HCT116 (cell line): ENCODE results near the gene SMARCB1. TPM values are rescaled to one million over a fixed set of nuclear protein-coding genes. Genes with fewer than 3 reads are reported as not detected.

Experiments used
- ATAC-seq: fragments of 200-7000 bp; cut with Tn5 transposase; 2 replicates; pipeline ENCODE4 v1.9.1; 2020; ENCODE audit warnings: mild to moderate bottlenecking, moderate library complexity
- BruUV-seq: library from RNA; stranded (reverse); fragments of 400-500 nt; replicated peaks from 2 replicates; lab custom pipeline; 2021; lab: Mats Ljungman, UMichigan
- CTCF ChIA-PET: fragments of 300-600 bp; sonication (Branson Sonifier 250); formaldehyde crosslinking; loops from one replicate; lab custom pipeline; 2021; ENCODE audit warnings: antibody characterized with exemption; lab: Charles Lee
- POLR2A ChIA-PET: fragments of 300-600, 350-600 bp; sonication (Branson Sonifier 250); formaldehyde crosslinking; loops from one replicate; lab custom pipeline; 2021; ENCODE audit warnings: antibody characterized with exemption; lab: Charles Lee
- RAD21 ChIA-PET, 2 experiments: fragments of 300-600 bp; sonication (Branson Sonifier 250); formaldehyde crosslinking; loops; one replicate each; lab custom pipeline; 2023; ENCODE audit warnings: low total read pairs in 2 of 2; ENCODE audit not compliant: uncharacterized antibody in 2 of 2, unreplicated experiment in 2 of 2, low non-redundant PET in 1 of 2; lab: Charles Lee
- DNase-seq: peaks from one replicate; pipeline ENCODE4 v3.0.0-alpha.2; 2010; ENCODE audit warnings: low read depth, low spot score
- H2AFZ ChIP-seq: fragments of 200-600 bp; shearing (Covaris generic), sonication (generic); 2 replicates; pipeline ENCODE4 v1.6.1; 2017; ENCODE audit warnings: low read depth, mixed run types, mixed read lengths, antibody characterized with exemption, low read length; ENCODE audit not compliant: poor library complexity, severe bottlenecking
- H3K27ac ChIP-seq: 2 replicates; pipeline ENCODE4 v1.5.1; 2012; ENCODE audit warnings: low read depth, low read length
- H3K27me3 ChIP-seq: fragments of 200-600 bp; sonication (generic); 2 replicates; pipeline ENCODE4 v1.6.1; 2016; ENCODE audit warnings: mixed run types, low read length, mixed read lengths; ENCODE audit not compliant: insufficient read depth
- H3K36me3 ChIP-seq, 2 experiments: fragments of 200-500 bp in 1 of 2; fragments of 200-600 bp in 1 of 2; sonication (Bioruptor generic) in 1 of 2; sonication (generic) in 1 of 2; 2 replicates each; pipeline versions ENCODE4 v1.5.1 to v1.6.1; 2014 to 2016; ENCODE audit warnings: low read length in 2 of 2, inconsistent platforms in 1 of 2, mixed read lengths in 1 of 2, mixed run types in 1 of 2; ENCODE audit not compliant: insufficient read depth in 2 of 2, control insufficient read depth in 1 of 2
- H3K4me1 ChIP-seq, 2 experiments: fragments of 200-600 bp in 1 of 2; sonication (generic) in 1 of 2; 2 replicates each; pipeline versions ENCODE4 v1.5.1 to v1.6.1; 2012 to 2017; ENCODE audit warnings: low read length in 2 of 2, inconsistent platforms in 1 of 2, mild to moderate bottlenecking in 1 of 2, mixed read lengths in 1 of 2, mixed run types in 1 of 2, moderate library complexity in 1 of 2; ENCODE audit not compliant: insufficient read depth in 2 of 2, control insufficient read depth in 1 of 2
- H3K4me2 ChIP-seq: fragments of 200-600 bp; sonication (generic); 2 replicates; pipeline ENCODE4 v1.6.1; 2017; ENCODE audit warnings: mixed run types, low read length, mixed read lengths
- H3K4me3 ChIP-seq, 2 experiments: fragments of 200-600 bp in 1 of 2; sonication (generic) in 1 of 2; replicated peaks in 1 of 2; 2 replicates each; pipeline ENCODE4 v1.5.1; 2011 to 2016; ENCODE audit warnings: low read length in 2 of 2, control low read depth in 1 of 2, low read depth in 1 of 2, mild to moderate bottlenecking in 1 of 2, mixed read lengths in 1 of 2, mixed run types in 1 of 2
- H3K79me2 ChIP-seq: fragments of 200-600 bp; sonication (generic); 2 replicates; pipeline ENCODE4 v1.6.1; 2017; ENCODE audit warnings: mild to moderate bottlenecking, mixed run types, low read length, moderate library complexity, mixed read lengths; ENCODE audit not compliant: insufficient read depth
- H3K9ac ChIP-seq: fragments of 200-600 bp; sonication (generic); 2 replicates; pipeline ENCODE4 v1.6.1; 2016; ENCODE audit warnings: low read length, mixed read lengths
- H3K9me2 ChIP-seq: fragments of 200-600 bp; sonication (generic), shearing (Covaris generic); 2 replicates; pipeline ENCODE4 v1.6.1; 2017; ENCODE audit warnings: mixed run types, mild to moderate bottlenecking, moderate library complexity; ENCODE audit not compliant: insufficient read depth
- H3K9me3 ChIP-seq, 2 experiments: fragments of 200-500 bp in 1 of 2; fragments of 200-600 bp in 1 of 2; sonication (Bioruptor generic) in 1 of 2; sonication (generic) in 1 of 2; 2 replicates each; pipeline ENCODE4 v1.6.1; 2014 to 2017; ENCODE audit warnings: low read length in 2 of 2, mixed read lengths in 2 of 2, inconsistent platforms in 1 of 2, low read depth in 1 of 2, mild to moderate bottlenecking in 1 of 2, mixed run types in 1 of 2, moderate library complexity in 1 of 2; ENCODE audit not compliant: control insufficient read depth in 1 of 2, insufficient read depth in 1 of 2
- H4K20me1 ChIP-seq: fragments of 200-600 bp; sonication (generic), shearing (Covaris generic); 2 replicates; pipeline ENCODE4 v1.6.1; 2017; ENCODE audit warnings: mixed run types, mild to moderate bottlenecking, moderate library complexity; ENCODE audit not compliant: insufficient read depth
- ATF3 ChIP-seq: IDR thresholded peaks from 2 replicates; pipeline ENCODE4 v1.6.1; 2012
- CBX3 ChIP-seq: IDR thresholded peaks from 2 replicates; pipeline ENCODE4 v1.6.1; 2012; ENCODE audit warnings: low read depth
- CEBPB ChIP-seq: IDR thresholded peaks from 2 replicates; pipeline ENCODE4 v1.6.1; 2012; ENCODE audit warnings: low read depth
- EZH2 ChIP-seq: fragments of 200-600 bp; sonication (generic); IDR thresholded peaks from 2 replicates; pipeline ENCODE4 v1.6.1; 2017; ENCODE audit warnings: antibody characterized with exemption, mixed run types
- EZH2phosphoT487 ChIP-seq: fragments of 200-600 bp; IDR thresholded peaks from 2 replicates; pipeline ENCODE4 v1.6.1; 2018; ENCODE audit warnings: antibody characterized with exemption, borderline replicate concordance
- FOSL1 ChIP-seq: IDR thresholded peaks from 2 replicates; pipeline ENCODE4 v1.6.1; 2012; ENCODE audit warnings: low read depth
- JUND ChIP-seq: IDR thresholded peaks from 2 replicates; pipeline ENCODE4 v1.6.1; 2012
- MAX ChIP-seq: IDR thresholded peaks from 2 replicates; pipeline ENCODE4 v1.6.1; 2012
- RAD21 ChIP-seq: IDR thresholded peaks from 2 replicates; pipeline ENCODE4 v1.6.1; 2012; ENCODE audit warnings: low read depth, mild to moderate bottlenecking
- SIN3A ChIP-seq: IDR thresholded peaks from 2 replicates; pipeline ENCODE4 v1.6.1; 2012; ENCODE audit warnings: low read depth
- SRF ChIP-seq: IDR thresholded peaks from 2 replicates; pipeline ENCODE4 v1.6.1; 2012; ENCODE audit warnings: low read depth
- ZBTB33 ChIP-seq: IDR thresholded peaks from 2 replicates; pipeline ENCODE4 v1.6.1; 2011; ENCODE audit warnings: mild to moderate bottlenecking, low read length, moderate library complexity; ENCODE audit not compliant: insufficient replicate concordance; ENCODE audit errors: extremely low read depth
- intact Hi-C: fragments of 100-400 bp; cut with micrococcal nuclease; formaldehyde crosslinking; loops from 2 replicates; pipeline ENCODE4 v1.10.0; 2022
- total RNA-seq: library from RNA; stranded (reverse); gene quantifications from one replicate; pipeline ENCODE4 v1.2.1, GENCODE V29; 2021; ENCODE audit not compliant: unreplicated experiment

SMARCB1 gene
- total RNA-seq, 1 experiment from 2014 or later, result 101 TPM

GRCh38 chr22:23791738-23792645, 5.2 kb downstream of the SMARCB1 start:
- Histone ChIP-seq H3K79me2 (peaks cover 61% of the 10 kb centered on the region), H3K36me3 (peaks cover 12 to 22% of the 10 kb centered on the region in 2 experiments; a peak in 3 of 4 replicates)
- POLR2A ChIA-PET, result interaction anchor here (0.6 kb wide), 1 partner anchor 21 kb away, joined by 3 read pairs; no protein-coding TSS in a partner anchor

GRCh38 chr22:23793326-23793725, 6.6 kb downstream of the SMARCB1 start:
- Histone ChIP-seq H3K27me3 (no peaks in the 10 kb centered on the region), H3K9ac (no peak overlapping the region), H3K4me2 (no peak overlapping the region), H3K9me2 (no peaks in the 10 kb centered on the region), H3K4me3 (no peak overlapping the region), H3K36me3 (peaks cover 16 to 27% of the 10 kb centered on the region in 2 experiments; a peak in 3 of 4 replicates), H4K20me1 (no peaks in the 10 kb centered on the region), H2AFZ (no peak overlapping the region), H3K4me1 (peaks cover 5 to 6% of the 10 kb centered on the region in 2 experiments; a peak in 3 of 4 replicates), H3K9me3 (no peaks in the 10 kb centered on the region), H3K27ac (no peak overlapping the region), H3K79me2 (peaks cover 51% of the 10 kb centered on the region)
- TF ChIP-seq FOSL1 (no peak), EZH2phosphoT487 (no peak), JUND (no peak), EZH2 (no peak), SIN3A (no peak), MAX (no peak), ATF3 (no peak), CEBPB (no peak), ZBTB33 (no peak), RAD21 (no peak)
- POLR2A ChIA-PET, result no interaction called here
- intact Hi-C loops, result no loop called here
- CTCF ChIA-PET, result no interaction called here
- RAD21 ChIA-PET, result no interaction called here
- DNase-seq, result no peak
- no TSS peak for BruUV-seq
- no peak for ATAC-seq

More at GRCh38 chr22:23791738-23792645, 5.2 kb downstream of the SMARCB1 start:
- ATAC-seq (no peak), DNase-seq (no peak)
- Histone ChIP-seq H3K9me3 (no peaks in the 10 kb centered on the region), H3K9ac (no peak overlapping the region), H3K27me3 (no peaks in the 10 kb centered on the region), H3K4me1 (peaks cover 9 to 14% of the 10 kb centered on the region in 2 experiments; a peak in 3 of 4 replicates), H3K9me2 (no peaks in the 10 kb centered on the region), H3K4me2 (no peak overlapping the region), H3K4me3 (no peak overlapping the region), H2AFZ (no peak overlapping the region), H3K27ac (no peak overlapping the region), H4K20me1 (peaks cover 8% of the 10 kb centered on the region; the same call in 1 of the 2 replicates)
- TF ChIP-seq ATF3 (no peak), EZH2 (no peak), SRF (no peak), FOSL1 (no peak), CBX3 (no peak)
- ChIA-PET RAD21 (no interaction called here), CTCF (no interaction called here)
- no TSS peak for BruUV-seq
- intact Hi-C loops, result no loop called here
